Pancreas (tissue), 10 donors: ENCODE data around the gene CNPY1. TPM values are rescaled to one million over a fixed set of nuclear protein-coding genes. Genes with fewer than 3 reads are reported as not detected.
"Not testable (repeated sequence)": the region's sequence is repeated elsewhere in the genome, so short reads cannot be mapped to it uniquely, and the experiment has no call there.

ENCODE experiments used
- ATAC-seq, 4 donors: fragments of 200-7000 bp; cut with Tn5 transposase; one replicate each; pipeline versions ENCODE4 v1.8.0 to v1.9.1; 2020; ENCODE audit warnings: mild to moderate bottlenecking in 4 of 4, moderate library complexity in 4 of 4
- DNase-seq, 6 donors: peaks; one replicate each; pipeline ENCODE4 v3.0.0-alpha.2; 2020
- FAIRE-seq: peaks from 2 replicates; lab custom pipeline; 2012; peaks lifted over from hg19 to GRCh38; lab: Jason Lieb, UNC
- H3K27ac ChIP-seq, 4 donors: fragments of 200-600 bp; sonication (generic); 1 replicate in 3 of 4; 2 replicates in 1 of 4; pipeline versions ENCODE4 v1.5.0 to v1.8.0; 2020
- H3K27me3 ChIP-seq, 4 donors: fragments of 200-600 bp; one replicate each; pipeline ENCODE4 v1.8.0; 2021
- H3K36me3 ChIP-seq, 3 donors: fragments of 200-600 bp; sonication (generic) in 1 of 3; one replicate each; pipeline versions ENCODE4 v1.5.0 to v1.8.0; 2020 to 2021
- H3K4me1 ChIP-seq, 3 donors: fragments of 200-600 bp; one replicate each; pipeline ENCODE4 v1.8.0; 2021
- H3K4me3 ChIP-seq, 4 donors: fragments of 200-600 bp; sonication (generic) in 2 of 4; one replicate each; pipeline versions ENCODE4 v1.5.0 to v1.8.0; 2020 to 2021
- H3K9me3 ChIP-seq, 4 donors: fragments of 200-600 bp; one replicate each; pipeline ENCODE4 v1.8.0; 2021
- WGBS, 2 donors: extraction: QIAGEN DNeasy Blood & Tissue Kit; methylation state at CpG; one replicate each; pipeline ENCODE4 v1.1.7; 2013; 5-methylcytosine and 5-hydroxymethylcytosine counted together
- intact Hi-C, 3 donors: fragments of 100-400 bp; cut with DNase I; formaldehyde crosslinking; loops; one replicate each; pipeline versions ENCODE4 v1.11.1 to v1.14.2; 2022
- polyA plus RNA-seq, 2 donors: library from polyadenylated mRNA; stranded (reverse); fragments of 200-250 nt; gene quantifications; one replicate each; pipeline ENCODE4 v1.2.3, GENCODE V29; 2013
- total RNA-seq, 6 donors: library from RNA; stranded (reverse); fragmentation: NEBNext Ultra II Directional in 4 of 6; extraction: Animal tissue kit (Norgen Biotek cat#: 25700) in 4 of 6; gene quantifications; one replicate each; pipeline versions ENCODE4 v1.2.1 to v1.2.4, GENCODE V29; 2021 to 2023
- TF ChIP-seq, protein P1 (sequence below), 4 donors: fragments of 200-600 bp; sonication (generic) in 3 of 4; IDR thresholded peaks; one replicate each; pipeline versions ENCODE4 v1.5.0 to v1.8.0; 2021; ENCODE audit warnings: antibody characterized with exemption in 4 of 4
- donor health status: healthy with polysubstance abuse.
- donor health status: DM: no; HTN: no; CAD: no; lungs with moderate emphysema.
- donor health status: DM: no; HTN: no; CAD: no.
- donor health status: control.
- donor health status: control.
- donor health status: Bipolar disorder and iron deficiency.
- donor health status: DM: yes; HTN: yes; CAD: no.
- donor health status: DM: no; HTN: no; CAD: no.
- donor health status: DM: no; HTN: no; CAD: no.
- donor health status: DM: yes; HTN: yes; CAD: no.

Gene CNPY1
- total and polyA plus RNA-seq, 8 donors, result not detected

GRCh38 chr7:155521007-155521742 is 25.2 kb downstream of the CNPY1 start:
- TF ChIP-seq, protein P1, sequence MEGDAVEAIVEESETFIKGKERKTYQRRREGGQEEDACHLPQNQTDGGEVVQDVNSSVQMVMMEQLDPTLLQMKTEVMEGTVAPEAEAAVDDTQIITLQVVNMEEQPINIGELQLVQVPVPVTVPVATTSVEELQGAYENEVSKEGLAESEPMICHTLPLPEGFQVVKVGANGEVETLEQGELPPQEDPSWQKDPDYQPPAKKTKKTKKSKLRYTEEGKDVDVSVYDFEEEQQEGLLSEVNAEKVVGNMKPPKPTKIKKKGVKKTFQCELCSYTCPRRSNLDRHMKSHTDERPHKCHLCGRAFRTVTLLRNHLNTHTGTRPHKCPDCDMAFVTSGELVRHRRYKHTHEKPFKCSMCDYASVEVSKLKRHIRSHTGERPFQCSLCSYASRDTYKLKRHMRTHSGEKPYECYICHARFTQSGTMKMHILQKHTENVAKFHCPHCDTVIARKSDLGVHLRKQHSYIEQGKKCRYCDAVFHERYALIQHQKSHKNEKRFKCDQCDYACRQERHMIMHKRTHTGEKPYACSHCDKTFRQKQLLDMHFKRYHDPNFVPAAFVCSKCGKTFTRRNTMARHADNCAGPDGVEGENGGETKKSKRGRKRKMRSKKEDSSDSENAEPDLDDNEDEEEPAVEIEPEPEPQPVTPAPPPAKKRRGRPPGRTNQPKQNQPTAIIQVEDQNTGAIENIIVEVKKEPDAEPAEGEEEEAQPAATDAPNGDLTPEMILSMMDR (IDR thresholded peaks at IDR 0.05), result no peak
- FAIRE-seq (no peak), ATAC-seq (no peak), DNase-seq (no peak)
- H3K4me1 ChIP-seq, result no peaks in the 10 kb centered on the region
- H3K27ac ChIP-seq, result no peak overlapping the region
- intact Hi-C loops, result no loop called here
- no peaks in the 10 kb centered on the region for H3K36me3 ChIP-seq
- H3K27me3 ChIP-seq, result no peaks in the 10 kb centered on the region
- WGBS, 2 donors, result 80 to 86% methylated on average over 14 of the region's 14 CpGs
- no peak overlapping the region for H3K4me3 ChIP-seq
- no peaks in the 10 kb centered on the region for H3K9me3 ChIP-seq

DNA sequence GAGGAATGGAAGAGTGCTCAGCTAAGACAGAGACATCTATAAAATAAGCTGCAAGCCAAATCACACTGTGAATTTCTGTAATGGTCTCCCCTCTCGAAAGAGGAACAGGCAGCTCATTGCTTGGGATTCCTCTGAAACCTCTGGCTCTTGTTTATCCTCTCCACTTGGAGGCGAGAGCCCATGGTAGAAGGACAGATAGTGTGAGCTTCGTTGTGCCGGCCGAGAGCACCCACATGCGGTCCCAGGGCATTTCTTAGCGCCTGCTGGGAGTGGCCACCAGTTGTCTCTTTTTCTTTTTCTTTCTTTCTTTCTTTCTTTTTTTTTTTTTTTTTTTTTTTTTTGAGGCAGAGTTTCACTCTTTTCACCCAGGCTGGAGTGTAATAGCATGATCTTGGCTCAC is 26.2 kb downstream of the CNPY1 start:
- FAIRE-seq, result no peak
- 65 to 78% methylated on average over 7 of the region's 7 CpGs for WGBS, 2 donors
- Histone ChIP-seq H3K9me3 (no peaks in the 10 kb centered on the region), H3K4me1 (no peaks in the 10 kb centered on the region), H3K27me3 (no peaks in the 10 kb centered on the region), H3K27ac (no peak overlapping the region), H3K36me3 (no peaks in the 10 kb centered on the region), H3K4me3 (no peak overlapping the region)
- intact Hi-C loops, result no loop called here
- TF ChIP-seq, protein P1 (IDR thresholded peaks at IDR 0.05), result no peak
- no peak for ATAC-seq
- no peak for DNase-seq

- FAIRE-seq, H3K4me1 ChIP-seq, DNase-seq, H3K27me3 ChIP-seq, H3K4me3 ChIP-seq, H3K36me3 ChIP-seq, H3K27ac ChIP-seq, ATAC-seq, intact Hi-C loops, H3K9me3 ChIP-seq: not testable (repeated sequence)
- 89 to 96% methylated on average over 3 of the region's 3 CpGs for WGBS, 2 donors
Observed at GRCh38 chr7:155519358-155519757, 27.0 kb downstream of the CNPY1 start.

DNA sequence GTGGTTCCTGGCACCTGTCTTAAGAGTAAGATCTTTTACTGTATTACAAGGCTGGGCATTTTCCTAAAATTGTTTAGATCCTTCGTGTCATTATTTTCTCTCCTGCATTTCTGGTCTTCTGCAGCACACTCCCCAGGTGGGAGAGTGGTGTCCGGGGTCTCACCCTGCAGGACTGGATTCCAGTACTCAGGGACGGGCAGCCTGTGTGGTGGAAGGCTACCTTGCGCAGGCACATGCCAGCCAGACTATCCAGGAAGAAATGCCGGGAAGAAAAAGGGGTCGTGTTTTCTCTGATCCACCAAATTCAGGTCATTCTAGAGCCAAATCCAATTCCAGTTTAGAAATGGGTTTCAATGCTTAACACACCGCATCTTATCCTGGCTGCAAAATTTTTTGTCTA is 27.7 kb downstream of the CNPY1 start:
- H3K9me3 ChIP-seq, result no peaks in the 10 kb centered on the region
- intact Hi-C loops, result no loop called here
- no peak overlapping the region for H3K27ac ChIP-seq
- H3K36me3 ChIP-seq, result no peaks in the 10 kb centered on the region
- H3K4me3 ChIP-seq, result no peak overlapping the region
- no peak for ATAC-seq
- TF ChIP-seq, protein P1 (IDR thresholded peaks at IDR 0.05), result no peak
- WGBS, 2 donors, result 70 to 82% methylated on average over 7 of the region's 7 CpGs
- no peak for DNase-seq
- no peaks in the 10 kb centered on the region for H3K4me1 ChIP-seq
- no peak for FAIRE-seq
- peaks cover 0 to 4% (median 0%) of the 10 kb centered on the region in 4 donors for H3K27me3 ChIP-seq

- Histone ChIP-seq H3K27me3 (peaks cover 0 to 4% (median 2%) of the 10 kb centered on the region in 4 donors), H3K36me3 (no peaks in the 10 kb centered on the region), H3K4me3 (no peak overlapping the region), H3K27ac (no peak overlapping the region), H3K4me1 (no peaks in the 10 kb centered on the region), H3K9me3 (no peaks in the 10 kb centered on the region)
- ATAC-seq (no peak), FAIRE-seq (no peak), DNase-seq (no peak)
- 75 to 85% methylated on average over 5 of the region's 5 CpGs for WGBS, 2 donors
- intact Hi-C loops, result no loop called here
- TF ChIP-seq, protein P1 (IDR thresholded peaks at IDR 0.05), result no peak
Observed at GRCh38 chr7:155517969-155518368, 28.4 kb downstream of the CNPY1 start.
